GM12878 (cell line): ENCODE measurements around the gene TFDP1. TPM values are rescaled to one million over a fixed set of nuclear protein-coding genes. Genes with fewer than 3 reads are reported as not detected.

Experiments used
- ATAC-seq: fragments of 200-7000 bp; cut with Tn5 transposase; 3 replicates; pipeline ENCODE4 v1.9.1; 2020; ENCODE audit warnings: mild to moderate bottlenecking, moderate library complexity
- BruUV-seq: library from RNA; stranded (reverse); fragments of 400-500 nt; replicated peaks from 2 replicates; lab custom pipeline; 2021; lab: Mats Ljungman, UMichigan
- CTCF ChIA-PET: fragments of 300-600 bp; sonication (Branson Sonifier 250); formaldehyde crosslinking; extraction: SDS; loops from one replicate; lab custom pipeline; 2021; ENCODE audit warnings: inconsistent platforms; lab: Yijun Ruan, JAX
- POLR2A ChIA-PET: fragments of 350-600 bp; formaldehyde crosslinking; extraction: SDS; loops from one replicate; lab custom pipeline; 2021; ENCODE audit warnings: inconsistent platforms; lab: Charles Lee
- RAD21 ChIA-PET: fragments of 300-600 bp; sonication (Branson Sonifier 250); formaldehyde crosslinking; loops from one replicate; lab custom pipeline; 2023; ENCODE audit warnings: antibody characterized with exemption; ENCODE audit not compliant: unreplicated experiment; lab: Charles Lee
- SMC1A ChIA-PET: fragments of 300-600 bp; sonication (Branson Sonifier 250); formaldehyde crosslinking; loops from one replicate; lab custom pipeline; 2023; ENCODE audit not compliant: unreplicated experiment, uncharacterized antibody; lab: Charles Lee
- DNase-seq: peaks from one replicate; pipeline ENCODE4 v3.0.0-alpha.2; 2011; ENCODE audit warnings: low read depth, low spot score
- FAIRE-seq: peaks from 3 replicates; lab custom pipeline; 2011; peaks lifted over from hg19 to GRCh38; lab: Jason Lieb, UNC
- H2AFZ ChIP-seq: 2 replicates; pipeline ENCODE4 v1.6.0; 2011; ENCODE audit warnings: low read depth, low read length, control low read depth; ENCODE audit not compliant: control insufficient read depth
- H3K27ac ChIP-seq: 2 replicates; pipeline ENCODE4 v1.5.1; 2011; ENCODE audit warnings: control low read depth; ENCODE audit not compliant: control insufficient read depth, insufficient read depth
- H3K27me3 ChIP-seq, 2 experiments: replicated peaks in 1 of 2; 2 replicates each; pipeline versions ENCODE4 v1.6.0 to v1.6.1; 2011; ENCODE audit warnings: low read length in 1 of 2; ENCODE audit not compliant: control insufficient read depth in 2 of 2, insufficient read depth in 2 of 2
- H3K36me3 ChIP-seq, 2 experiments: 2 replicates each; pipeline ENCODE4 v1.5.1; 2011; ENCODE audit warnings: low read length in 1 of 2; ENCODE audit not compliant: control insufficient read depth in 2 of 2, insufficient read depth in 2 of 2
- H3K4me1 ChIP-seq: 2 replicates; pipeline ENCODE4 v1.6.1; 2011; ENCODE audit warnings: mild to moderate bottlenecking, low read length, moderate library complexity, mixed read lengths; ENCODE audit not compliant: control insufficient read depth, insufficient read depth
- H3K4me2 ChIP-seq: 2 replicates; pipeline ENCODE4 v1.6.0; 2011; ENCODE audit warnings: control low read depth; ENCODE audit not compliant: control insufficient read depth, insufficient read depth
- H3K4me3 ChIP-seq: fragments of 200-600 bp; sonication (generic); 2 replicates; pipeline ENCODE4 v1.5.1; 2016
- H3K79me2 ChIP-seq: 2 replicates; pipeline ENCODE4 v1.6.0; 2011; ENCODE audit warnings: low read length; ENCODE audit not compliant: control insufficient read depth, insufficient read depth
- H3K9ac ChIP-seq: 2 replicates; pipeline ENCODE4 v1.8.0; 2011; ENCODE audit warnings: low read length, control low read depth, mixed read lengths; ENCODE audit not compliant: control insufficient read depth, insufficient read depth
- H3K9me3 ChIP-seq: replicated peaks from 3 replicates; pipeline ENCODE4 v1.5.1; 2011; ENCODE audit warnings: mild to moderate bottlenecking, low read length; ENCODE audit not compliant: control insufficient read depth, insufficient read depth
- H4K20me1 ChIP-seq: 2 replicates; pipeline ENCODE4 v1.6.0; 2011; ENCODE audit not compliant: control insufficient read depth, insufficient read depth
- BCL11A ChIP-seq: IDR thresholded peaks from 2 replicates; pipeline ENCODE4 v1.6.1; 2011; ENCODE audit warnings: low read depth, low read length
- CBFB ChIP-seq: IDR thresholded peaks from 2 replicates; pipeline ENCODE4 v1.6.1; 2016; ENCODE audit warnings: antibody characterized with exemption, low read depth
- CBX3 ChIP-seq: fragments of 200-600 bp; sonication (generic); IDR thresholded peaks from 2 replicates; pipeline ENCODE4 v1.6.1; 2016; ENCODE audit warnings: low read depth, borderline replicate concordance
- CBX5 ChIP-seq: sonication (generic); IDR thresholded peaks from 2 replicates; pipeline ENCODE4 v1.6.1; 2016; ENCODE audit warnings: low read depth, moderate library complexity, mild to moderate bottlenecking, inconsistent platforms
- CREM ChIP-seq: IDR thresholded peaks from 2 replicates; pipeline ENCODE4 v1.6.1; 2014; ENCODE audit warnings: antibody characterized with exemption, low read depth
- KLF5 ChIP-seq: fragments of 450-650 bp; IDR thresholded peaks from 2 replicates; pipeline ENCODE4 v1.6.1; 2014; ENCODE audit warnings: mild to moderate bottlenecking; ENCODE audit not compliant: partially characterized antibody
- NBN ChIP-seq: fragments of 450-650 bp; IDR thresholded peaks from 2 replicates; pipeline ENCODE4 v1.6.1; 2016
- PAX5 ChIP-seq: IDR thresholded peaks from 2 replicates; pipeline ENCODE4 v1.6.1; 2011; ENCODE audit warnings: low read depth, low read length, borderline replicate concordance
- PML ChIP-seq: IDR thresholded peaks from 2 replicates; pipeline ENCODE4 v1.6.1; 2012; ENCODE audit warnings: low read length, inconsistent platforms
- RELB ChIP-seq: fragments of 450-650 bp; IDR thresholded peaks from 2 replicates; pipeline ENCODE4 v1.6.1; 2017; ENCODE audit warnings: low read depth, mild to moderate bottlenecking, moderate library complexity
- ZBTB11 ChIP-seq: fragments of 450-650 bp; formaldehyde crosslinking; IDR thresholded peaks from 2 replicates; pipeline ENCODE4 v1.5.0; 2022; ENCODE audit warnings: mild to moderate bottlenecking, missing genetic modification characterization
- WGBS: methylation state at CpG from one replicate; pipeline ENCODE4 v1.1.6; 2016; ENCODE audit warnings: low lambda C conversion rate; ENCODE audit not compliant: insufficient replicate concordance, insufficient coverage; ENCODE audit errors: missing lambda C conversion rate; 5-methylcytosine and 5-hydroxymethylcytosine counted together
- in situ Hi-C: fragments of 300-500 bp; cut with MboI; formaldehyde crosslinking; loops from 9 replicates; pipeline ENCODE4 v1.14.3; 2018; ENCODE audit warnings: mixed read lengths
- intact Hi-C: fragments of 100-400 bp; cut with micrococcal nuclease; formaldehyde crosslinking; loops from one replicate; pipeline ENCODE4 v1.14.2; 2022; ENCODE audit not compliant: unreplicated experiment
- polyA plus RNA-seq, 11 experiments: library from polyadenylated mRNA; depleted of rRNA in 4 of 11; unstranded in 6 of 11; stranded (reverse) in 5 of 11; fragments of >200 nt; fragmentation: Nextera tagmentation in 4 of 11; fragmentation: Illumina TruSeq in 1 of 11; extraction: Ambion mirVana in 4 of 11; extraction: Trizol in 1 of 11; gene quantifications; 1 replicate in 1 of 11; 2 replicates in 10 of 11; pipeline versions ENCODE4 v1.2.1 to v1.2.3, GENCODE V29; 2011 to 2016; ENCODE audit warnings: inconsistent platforms in 2 of 11, missing spikeins in 2 of 11, low read depth in 1 of 11
- total RNA-seq, 4 experiments: library from RNA; depleted of rRNA in 3 of 4; stranded (reverse); fragments of >200 nt in 3 of 4; fragmentation: Illumina TruSeq in 1 of 4; extraction: Trizol in 1 of 4; gene quantifications; 2 replicates each; pipeline versions ENCODE4 v1.2.1 to v1.2.3, GENCODE V29; 2013 to 2021
- TF ChIP-seq, protein P1 (sequence below): IDR thresholded peaks from 2 replicates; pipeline ENCODE4 v1.6.1; 2011; ENCODE audit warnings: borderline replicate concordance, low read depth, mild to moderate bottlenecking, moderate library complexity, low read length; ENCODE audit not compliant: insufficient read depth, poor library complexity, severe bottlenecking
- TF ChIP-seq, protein P2 (sequence below): fragments of 450-650 bp; formaldehyde crosslinking; IDR thresholded peaks from 2 replicates; pipeline ENCODE4 v1.4.0; 2020; ENCODE audit warnings: mild to moderate bottlenecking, moderate library complexity

Gene TFDP1
- total and polyA plus RNA-seq, 10 of the 15 experiments (the other 5 are each of a cell fraction or from before 2014, with no cell fraction given): 37.7 to 254 (median 119) TPM

GRCh38 chr13:113653264-113654174 is 69.0 kb downstream of the TFDP1 start:
- CTCF ChIA-PET: no interaction called here
- H3K9me3 ChIP-seq: no peaks in the 10 kb centered on the region
- 52% methylated on average over 20 of the region's 24 CpGs for WGBS
- no peak overlapping the region for H3K4me2 ChIP-seq
- H3K27ac ChIP-seq: no peak overlapping the region
- H3K9ac ChIP-seq: no peak overlapping the region
- RAD21 ChIA-PET: no interaction called here
- H3K36me3 ChIP-seq: no peaks in the 10 kb centered on the region
- intact Hi-C loops: no loop called here
- FAIRE-seq: no peak
- no TSS peak for BruUV-seq
- POLR2A ChIA-PET: no interaction called here
- H3K4me3 ChIP-seq: no peak overlapping the region
- H2AFZ ChIP-seq: no peak overlapping the region
- ATAC-seq: no peak
- SMC1A ChIA-PET: no interaction called here
- no peaks in the 10 kb centered on the region for H3K79me2 ChIP-seq
- in situ Hi-C loops: no loop called here
- DNase-seq: no peak
- no peaks in the 10 kb centered on the region for H3K27me3 ChIP-seq
- H4K20me1 ChIP-seq: no peaks in the 10 kb centered on the region
- H3K4me1 ChIP-seq: no peaks in the 10 kb centered on the region
- TF ChIP-seq KLF5: no peak
- TF ChIP-seq CREM: no peak
- no peak for TF ChIP-seq NBN
- TF ChIP-seq CBFB: no peak
- no peak for TF ChIP-seq CBX5
- no peak for TF ChIP-seq BCL11A
- no peak for TF ChIP-seq ZBTB11 (CRISPR knock-in tag)
- TF ChIP-seq, protein P1, sequence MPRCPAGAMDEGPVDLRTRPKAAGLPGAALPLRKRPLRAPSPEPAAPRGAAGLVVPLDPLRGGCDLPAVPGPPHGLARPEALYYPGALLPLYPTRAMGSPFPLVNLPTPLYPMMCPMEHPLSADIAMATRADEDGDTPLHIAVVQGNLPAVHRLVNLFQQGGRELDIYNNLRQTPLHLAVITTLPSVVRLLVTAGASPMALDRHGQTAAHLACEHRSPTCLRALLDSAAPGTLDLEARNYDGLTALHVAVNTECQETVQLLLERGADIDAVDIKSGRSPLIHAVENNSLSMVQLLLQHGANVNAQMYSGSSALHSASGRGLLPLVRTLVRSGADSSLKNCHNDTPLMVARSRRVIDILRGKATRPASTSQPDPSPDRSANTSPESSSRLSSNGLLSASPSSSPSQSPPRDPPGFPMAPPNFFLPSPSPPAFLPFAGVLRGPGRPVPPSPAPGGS: no peak
- no peak for TF ChIP-seq PML
- TF ChIP-seq PAX5: no peak
- TF ChIP-seq, protein P2, sequence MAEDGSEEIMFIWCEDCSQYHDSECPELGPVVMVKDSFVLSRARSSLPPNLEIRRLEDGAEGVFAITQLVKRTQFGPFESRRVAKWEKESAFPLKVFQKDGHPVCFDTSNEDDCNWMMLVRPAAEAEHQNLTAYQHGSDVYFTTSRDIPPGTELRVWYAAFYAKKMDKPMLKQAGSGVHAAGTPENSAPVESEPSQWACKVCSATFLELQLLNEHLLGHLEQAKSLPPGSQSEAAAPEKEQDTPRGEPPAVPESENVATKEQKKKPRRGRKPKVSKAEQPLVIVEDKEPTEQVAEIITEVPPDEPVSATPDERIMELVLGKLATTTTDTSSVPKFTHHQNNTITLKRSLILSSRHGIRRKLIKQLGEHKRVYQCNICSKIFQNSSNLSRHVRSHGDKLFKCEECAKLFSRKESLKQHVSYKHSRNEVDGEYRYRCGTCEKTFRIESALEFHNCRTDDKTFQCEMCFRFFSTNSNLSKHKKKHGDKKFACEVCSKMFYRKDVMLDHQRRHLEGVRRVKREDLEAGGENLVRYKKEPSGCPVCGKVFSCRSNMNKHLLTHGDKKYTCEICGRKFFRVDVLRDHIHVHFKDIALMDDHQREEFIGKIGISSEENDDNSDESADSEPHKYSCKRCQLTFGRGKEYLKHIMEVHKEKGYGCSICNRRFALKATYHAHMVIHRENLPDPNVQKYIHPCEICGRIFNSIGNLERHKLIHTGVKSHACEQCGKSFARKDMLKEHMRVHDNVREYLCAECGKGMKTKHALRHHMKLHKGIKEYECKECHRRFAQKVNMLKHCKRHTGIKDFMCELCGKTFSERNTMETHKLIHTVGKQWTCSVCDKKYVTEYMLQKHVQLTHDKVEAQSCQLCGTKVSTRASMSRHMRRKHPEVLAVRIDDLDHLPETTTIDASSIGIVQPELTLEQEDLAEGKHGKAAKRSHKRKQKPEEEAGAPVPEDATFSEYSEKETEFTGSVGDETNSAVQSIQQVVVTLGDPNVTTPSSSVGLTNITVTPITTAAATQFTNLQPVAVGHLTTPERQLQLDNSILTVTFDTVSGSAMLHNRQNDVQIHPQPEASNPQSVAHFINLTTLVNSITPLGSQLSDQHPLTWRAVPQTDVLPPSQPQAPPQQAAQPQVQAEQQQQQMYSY (CRISPR knock-in tag): no peak
- no peak for TF ChIP-seq RELB
- no peak for TF ChIP-seq CBX3
